Activated CD8-positive, alpha-beta memory T cell treated with anti-CD3 and anti-CD28 coated beads, Interleukin-2, amount 50 U/mL, for 4 hours (primary cell): Measurements from ENCODE around the gene PODN.

Source experiments
- DNase-seq: peaks from one replicate; pipeline ENCODE4 v3.0.0-alpha.2; 2020

Gene PODN

GRCh38 chr1:53091841-53092645, 30.0 kb downstream of the PODN start:
- DNase-seq: no peak

GRCh38 chr1:53092659-53093450, 30.8 kb downstream of the PODN start:
- no peak for DNase-seq

GRCh38 chr1:53093451-53093754, 31.4 kb downstream of the PODN start:
- DNase-seq: no peak

GRCh38 chr1:53093778-53094532, 31.9 kb downstream of the PODN start:
- DNase-seq: no peak

GRCh38 chr1:53094533-53094919, 32.5 kb downstream of the PODN start:
- no peak for DNase-seq

- no peak for DNase-seq
Measured at GRCh38 chr1:53104289-53104913, 42.4 kb downstream of the PODN start.

- no peak for DNase-seq
Measured at GRCh38 chr1:53107090-53107489, 45.1 kb downstream of the PODN start.

GRCh38 chr1:53107570-53108322, 45.7 kb downstream of the PODN start:
- no peak for DNase-seq

GRCh38 chr1:53108646-53109580, 46.9 kb downstream of the PODN start:
- DNase-seq: no peak

- DNase-seq: no peak
Measured at GRCh38 chr1:53110370-53111072, 48.5 kb downstream of the PODN start.

GRCh38 chr1:53111073-53111556, 49.1 kb downstream of the PODN start:
- DNase-seq: no peak

- DNase-seq: no peak
Measured at GRCh38 chr1:53111693-53112092, 49.7 kb downstream of the PODN start.

- no peak for DNase-seq
Measured at GRCh38 chr1:53112271-53112774, 50.3 kb downstream of the PODN start.

- no peak for DNase-seq
Measured at GRCh38 chr1:53112861-53113260, 50.8 kb downstream of the PODN start.

- no peak for DNase-seq
Measured at GRCh38 chr1:53114090-53114489, 52.1 kb downstream of the PODN start.

- DNase-seq: no peak
Measured at GRCh38 chr1:53114581-53115400, 52.8 kb downstream of the PODN start.

GRCh38 chr1:53115403-53116306, 53.6 kb downstream of the PODN start:
- no peak for DNase-seq

- DNase-seq: no peak
Measured at GRCh38 chr1:53116307-53116810, 54.3 kb downstream of the PODN start.
